H9 (cell line): ENCODE data around the gene BMPER. TPM values are rescaled to one million over a fixed set of nuclear protein-coding genes. Genes with fewer than 3 reads are reported as not detected.

Experiments used
- DNase-seq: peaks from one replicate; pipeline ENCODE4 v3.0.0-alpha.2; 2017
- H2AFZ ChIP-seq: one replicate; pipeline ENCODE4 v1.6.1; 2013; ENCODE audit warnings: mild to moderate bottlenecking, low read length, control low read depth, moderate library complexity
- H2AK5ac ChIP-seq: 2 replicates; pipeline ENCODE4 v1.6.1; 2013; ENCODE audit warnings: low read length, control low read depth, mixed read lengths; ENCODE audit not compliant: insufficient read length
- H2BK120ac ChIP-seq: one replicate; pipeline ENCODE4 v1.6.1; 2013; ENCODE audit warnings: low read depth, mild to moderate bottlenecking, low read length, control low read depth, inconsistent platforms; ENCODE audit not compliant: poor library complexity, severe bottlenecking
- H2BK12ac ChIP-seq: 2 replicates; pipeline ENCODE4 v1.6.1; 2013; ENCODE audit warnings: low read length, control low read depth, mixed read lengths, low read depth; ENCODE audit not compliant: insufficient read length
- H2BK15ac ChIP-seq: 2 replicates; pipeline ENCODE4 v1.6.1; 2013; ENCODE audit warnings: low read depth, low read length, control low read depth
- H2BK20ac ChIP-seq: one replicate; pipeline ENCODE4 v1.6.1; 2013; ENCODE audit warnings: low read depth, mild to moderate bottlenecking, low read length, control low read depth, inconsistent platforms; ENCODE audit not compliant: poor library complexity, severe bottlenecking
- H2BK5ac ChIP-seq: 2 replicates; pipeline ENCODE4 v1.6.1; 2013; ENCODE audit warnings: low read length, control low read depth, mixed read lengths; ENCODE audit not compliant: insufficient read length
- H3K14ac ChIP-seq: 2 replicates; pipeline ENCODE4 v1.6.1; 2013; ENCODE audit warnings: low read length, control low read depth; ENCODE audit not compliant: insufficient read depth
- H3K18ac ChIP-seq: 2 replicates; pipeline ENCODE4 v1.6.1; 2013; ENCODE audit warnings: low read depth, mild to moderate bottlenecking, mixed read lengths, low read length, control low read depth; ENCODE audit not compliant: insufficient read length
- H3K23ac ChIP-seq: 2 replicates; pipeline ENCODE4 v1.6.1; 2013; ENCODE audit warnings: low read length, control low read depth, mixed read lengths, low read depth; ENCODE audit not compliant: insufficient read length
- H3K23me2 ChIP-seq: 2 replicates; pipeline ENCODE4 v1.6.1; 2013; ENCODE audit warnings: low read depth, mild to moderate bottlenecking, mixed read lengths, low read length, control low read depth; ENCODE audit not compliant: insufficient read length, poor library complexity, severe bottlenecking
- H3K27ac ChIP-seq: 2 replicates; pipeline ENCODE4 v1.5.1; 2013; ENCODE audit warnings: low read length, control low read depth, mixed read lengths, low read depth; ENCODE audit not compliant: insufficient read length
- H3K27me3 ChIP-seq: 2 replicates; pipeline ENCODE4 v1.6.1; 2013; ENCODE audit warnings: low read length, control low read depth, inconsistent platforms; ENCODE audit not compliant: insufficient read depth
- H3K4ac ChIP-seq: 2 replicates; pipeline ENCODE4 v1.6.1; 2013; ENCODE audit warnings: low read depth, mild to moderate bottlenecking, control low read depth, inconsistent platforms, low read length, moderate library complexity
- H3K4me1 ChIP-seq: 2 replicates; pipeline ENCODE4 v1.6.1; 2013; ENCODE audit warnings: low read length, control low read depth, inconsistent platforms; ENCODE audit not compliant: insufficient read depth
- H3K4me2 ChIP-seq: 2 replicates; pipeline ENCODE4 v1.6.1; 2013; ENCODE audit warnings: low read length, control low read depth, mixed read lengths; ENCODE audit not compliant: insufficient read length, insufficient read depth
- H3K56ac ChIP-seq: 2 replicates; pipeline ENCODE4 v1.6.1; 2013; ENCODE audit warnings: low read depth, mild to moderate bottlenecking, mixed read lengths, low read length, control low read depth; ENCODE audit not compliant: insufficient read length
- H3K79me1 ChIP-seq: 2 replicates; pipeline ENCODE4 v1.6.1; 2013; ENCODE audit warnings: low read depth, mild to moderate bottlenecking, moderate library complexity, low read length, control low read depth, inconsistent platforms; ENCODE audit not compliant: insufficient read depth, poor library complexity, severe bottlenecking
- H3K79me2 ChIP-seq: 2 replicates; pipeline ENCODE4 v1.6.1; 2013; ENCODE audit warnings: low read length, control low read depth, inconsistent platforms; ENCODE audit not compliant: insufficient read depth
- H3K9ac ChIP-seq: 2 replicates; pipeline ENCODE4 v1.6.1; 2013; ENCODE audit warnings: low read length, control low read depth, mixed read lengths; ENCODE audit not compliant: insufficient read length; ENCODE audit errors: extremely low read depth
- H3K9me3 ChIP-seq: one replicate; pipeline ENCODE4 v1.6.1; 2013; ENCODE audit warnings: low read depth, low read length, inconsistent platforms; ENCODE audit not compliant: control insufficient read depth
- H3T11ph ChIP-seq: one replicate; pipeline ENCODE4 v1.6.1; 2013; ENCODE audit warnings: mild to moderate bottlenecking, low read length, control low read depth, inconsistent platforms
- H4K20me1 ChIP-seq: one replicate; pipeline ENCODE4 v1.6.1; 2013; ENCODE audit not compliant: control insufficient read depth, insufficient read length, insufficient read depth
- H4K5ac ChIP-seq: 2 replicates; pipeline ENCODE4 v1.6.1; 2013; ENCODE audit warnings: low read depth, mild to moderate bottlenecking, mixed read lengths, low read length, control low read depth; ENCODE audit not compliant: insufficient read length
- H4K8ac ChIP-seq: replicated peaks from 2 replicates; pipeline ENCODE4 v1.6.1; 2013; ENCODE audit warnings: low read length, control low read depth, mixed read lengths, low read depth; ENCODE audit not compliant: insufficient read length
- H4K91ac ChIP-seq: 2 replicates; pipeline ENCODE4 v1.6.1; 2013; ENCODE audit warnings: low read depth, mild to moderate bottlenecking, moderate library complexity, mixed read lengths, low read length, control low read depth; ENCODE audit not compliant: insufficient read length
- H3K27ac Mint-ChIP-seq, 3 experiments: 2 replicates in 2 of 3; 3 replicates in 1 of 3; pipeline ENCODE4 v1.8.0; 2020 to 2021; ENCODE audit warnings: mixed read lengths in 3 of 3, mild to moderate bottlenecking in 1 of 3, moderate library complexity in 1 of 3
- H3K27me3 Mint-ChIP-seq: 2 replicates; pipeline ENCODE4 v1.8.0; 2021; ENCODE audit warnings: low read depth, mild to moderate bottlenecking, moderate library complexity, mixed read lengths
- H3K36me3 Mint-ChIP-seq, 3 experiments: 2 replicates in 2 of 3; 3 replicates in 1 of 3; pipeline ENCODE4 v1.8.0; 2020 to 2021; ENCODE audit warnings: low read depth in 3 of 3, mixed read lengths in 3 of 3; ENCODE audit not compliant: insufficient read depth in 1 of 3
- H3K4me1 Mint-ChIP-seq, 2 experiments: 2 replicates each; pipeline ENCODE4 v1.8.0; 2020; ENCODE audit warnings: mixed read lengths in 2 of 2
- H3K4me3 Mint-ChIP-seq, 2 experiments: 2 replicates in 1 of 2; 3 replicates in 1 of 2; pipeline ENCODE4 v1.8.0; 2020 to 2021; ENCODE audit warnings: mild to moderate bottlenecking in 2 of 2, mixed read lengths in 2 of 2, moderate library complexity in 1 of 2
- H3K9me3 Mint-ChIP-seq, 2 experiments: 2 replicates in 1 of 2; 3 replicates in 1 of 2; pipeline ENCODE4 v1.8.0; 2020; ENCODE audit warnings: mild to moderate bottlenecking in 2 of 2, mixed read lengths in 2 of 2, moderate library complexity in 1 of 2
- WGBS: extraction: QIAGEN DNeasy Blood & Tissue Kit; methylation state at CpG from one replicate; pipeline ENCODE4 v1.1.7; 2013; ENCODE audit warnings: missing lambda C conversion rate, low lambda C conversion rate, mixed read lengths; ENCODE audit not compliant: insufficient read length; ENCODE audit errors: extremely low coverage; 5-methylcytosine and 5-hydroxymethylcytosine counted together
- total RNA-seq: library from RNA; stranded (reverse); gene quantifications from 2 replicates; pipeline ENCODE4 v1.2.1, GENCODE V29; 2021
- TF ChIP-seq, protein P1 (sequence below): fragments of 200-600 bp; sonication (generic); conservative IDR thresholded peaks from 3 replicates; pipeline ENCODE4 v1.8.0; 2021; ENCODE audit warnings: antibody characterized with exemption, mild to moderate bottlenecking

Gene BMPER
- total RNA-seq, 1 experiment from 2014 or later = 0.20 TPM

DNA sequence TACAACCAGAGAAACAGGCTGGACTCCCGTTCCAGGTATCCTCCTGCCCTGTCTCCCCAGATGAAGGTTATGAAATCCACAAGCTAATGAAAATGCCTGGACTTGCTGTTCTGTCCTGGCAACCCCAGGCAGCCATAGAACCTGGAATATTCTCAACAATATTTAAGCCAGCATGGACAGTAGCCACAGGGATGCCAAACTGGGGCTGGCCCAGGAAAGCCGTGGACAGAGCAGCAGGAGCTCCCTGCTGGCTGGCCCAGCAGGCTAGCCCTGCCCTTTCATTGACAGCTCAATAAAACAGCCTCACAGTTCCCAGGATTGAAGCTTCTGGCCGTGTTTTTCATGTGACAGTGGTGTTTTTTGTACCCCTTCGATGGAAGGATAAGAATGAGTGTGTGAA, 230.6 kb downstream of the BMPER start:
- no peaks in the 10 kb centered on the region for H3K9me3 ChIP-seq
- H3K4ac ChIP-seq = no peak overlapping the region
- no peak overlapping the region for H3K23ac ChIP-seq
- peaks cover 22 to 24% of the 10 kb centered on the region in 2 experiments for H3K4me1 Mint-ChIP-seq
- H2AFZ ChIP-seq = no peak overlapping the region
- H3K23me2 ChIP-seq = no peaks in the 10 kb centered on the region
- no peaks in the 10 kb centered on the region for H3K27me3 Mint-ChIP-seq
- TF ChIP-seq, protein P1, sequence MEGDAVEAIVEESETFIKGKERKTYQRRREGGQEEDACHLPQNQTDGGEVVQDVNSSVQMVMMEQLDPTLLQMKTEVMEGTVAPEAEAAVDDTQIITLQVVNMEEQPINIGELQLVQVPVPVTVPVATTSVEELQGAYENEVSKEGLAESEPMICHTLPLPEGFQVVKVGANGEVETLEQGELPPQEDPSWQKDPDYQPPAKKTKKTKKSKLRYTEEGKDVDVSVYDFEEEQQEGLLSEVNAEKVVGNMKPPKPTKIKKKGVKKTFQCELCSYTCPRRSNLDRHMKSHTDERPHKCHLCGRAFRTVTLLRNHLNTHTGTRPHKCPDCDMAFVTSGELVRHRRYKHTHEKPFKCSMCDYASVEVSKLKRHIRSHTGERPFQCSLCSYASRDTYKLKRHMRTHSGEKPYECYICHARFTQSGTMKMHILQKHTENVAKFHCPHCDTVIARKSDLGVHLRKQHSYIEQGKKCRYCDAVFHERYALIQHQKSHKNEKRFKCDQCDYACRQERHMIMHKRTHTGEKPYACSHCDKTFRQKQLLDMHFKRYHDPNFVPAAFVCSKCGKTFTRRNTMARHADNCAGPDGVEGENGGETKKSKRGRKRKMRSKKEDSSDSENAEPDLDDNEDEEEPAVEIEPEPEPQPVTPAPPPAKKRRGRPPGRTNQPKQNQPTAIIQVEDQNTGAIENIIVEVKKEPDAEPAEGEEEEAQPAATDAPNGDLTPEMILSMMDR = no peak
- H4K8ac ChIP-seq = no peak overlapping the region
- DNase-seq = no peak
- no peak overlapping the region for H2BK12ac ChIP-seq
- no peak overlapping the region for H2BK15ac ChIP-seq
- no peak overlapping the region for H2BK5ac ChIP-seq
- H3K79me2 ChIP-seq = no peaks in the 10 kb centered on the region
- no peak overlapping the region for H3K56ac ChIP-seq
- no peaks in the 10 kb centered on the region; the same call in 1 of the 2 replicates for H3K4me1 ChIP-seq
- no peak overlapping the region for H3K27ac ChIP-seq
- H2AK5ac ChIP-seq = no peak overlapping the region
- WGBS = no CpG with 5 or more reads among the region's 4 CpGs
- no peak overlapping the region for H2BK120ac ChIP-seq
- H3K9me3 Mint-ChIP-seq = no peaks in the 10 kb centered on the region; a peak in 1 of 5 replicates
- no peak overlapping the region for H3K4me3 Mint-ChIP-seq
- no peak overlapping the region for H3T11ph ChIP-seq
- no peak overlapping the region for H3K18ac ChIP-seq
- no peak overlapping the region for H3K27ac Mint-ChIP-seq
- H2BK20ac ChIP-seq = no peak overlapping the region
- H3K27me3 ChIP-seq = no peaks in the 10 kb centered on the region
- H4K91ac ChIP-seq = no peak overlapping the region
- no peak overlapping the region for H3K9ac ChIP-seq
- H3K14ac ChIP-seq = no peak overlapping the region
- no peaks in the 10 kb centered on the region for H4K20me1 ChIP-seq
- H4K5ac ChIP-seq = no peak overlapping the region
- no peaks in the 10 kb centered on the region for H3K36me3 Mint-ChIP-seq
- no peaks in the 10 kb centered on the region for H3K79me1 ChIP-seq
- no peak overlapping the region for H3K4me2 ChIP-seq
